Measurements from ENCODE around the gene SLC22A1.
"Not testable (repeated sequence)": the region's sequence is repeated elsewhere in the genome, so short reads cannot be mapped to it uniquely, and the experiment has no call there.

The SLC22A1 gene

DNA sequence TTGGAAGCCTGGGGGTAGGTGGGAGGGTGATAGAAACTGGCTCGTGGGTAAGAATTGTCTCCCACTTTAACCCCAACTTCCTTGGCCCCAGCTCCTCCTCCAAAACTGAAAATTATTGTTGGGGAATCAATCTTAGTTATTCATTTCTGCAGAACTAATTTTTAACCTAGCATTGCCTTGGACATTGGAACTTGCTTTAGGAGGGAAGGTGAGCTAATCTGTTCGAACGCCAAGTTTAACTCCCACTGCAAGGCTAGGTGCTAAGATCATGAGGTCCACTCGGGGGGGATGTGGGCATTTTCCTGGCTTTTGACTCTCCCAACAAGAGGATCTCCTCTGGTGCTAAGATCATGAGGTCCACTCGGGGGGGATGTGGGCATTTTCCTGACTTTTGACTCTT lies 3.5 kb downstream of the SLC22A1 start:
- not testable (repeated sequence) for DNase-seq

DNA sequence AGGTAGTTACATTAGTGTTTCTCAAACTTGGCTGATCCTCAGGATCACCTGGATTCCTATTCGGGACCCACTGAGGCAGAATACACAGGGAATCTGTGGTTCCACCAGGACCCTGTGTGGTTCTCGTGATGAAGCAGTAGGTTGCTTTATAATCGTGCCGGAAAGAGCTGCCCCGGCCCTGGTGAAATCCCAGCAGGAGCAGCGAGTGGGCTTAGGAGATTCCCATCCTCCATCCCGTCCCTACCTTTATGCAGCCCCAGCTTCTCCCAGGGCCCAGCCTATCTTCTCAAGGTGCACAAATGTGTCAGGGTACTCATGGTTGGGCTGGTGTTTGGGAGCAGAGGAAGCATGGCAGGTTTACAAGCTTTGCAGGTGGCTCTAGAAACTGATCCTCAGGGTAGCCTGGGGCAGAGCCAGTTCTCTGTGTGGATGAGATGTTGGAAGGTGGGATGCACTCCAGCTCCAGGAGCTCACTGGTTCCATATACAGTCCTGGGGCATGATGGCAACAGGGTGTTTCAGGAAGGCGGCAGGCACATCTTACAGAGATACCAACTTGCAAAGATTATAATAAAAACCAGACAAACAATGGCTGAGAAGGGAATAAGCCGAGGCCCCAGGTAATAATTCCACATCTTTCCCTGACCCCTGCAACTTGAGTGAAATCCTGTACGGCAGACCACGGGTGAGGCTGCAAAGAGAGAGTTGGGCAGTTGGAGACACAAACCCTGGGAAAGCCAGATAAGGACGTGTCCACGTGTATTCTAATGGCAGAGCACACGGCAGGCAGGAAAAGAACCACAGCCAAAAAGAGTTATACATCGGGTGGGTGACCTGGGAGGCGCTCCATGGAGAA lies 5.9 kb downstream of the SLC22A1 start:
- DNase-seq = no peak

DNA sequence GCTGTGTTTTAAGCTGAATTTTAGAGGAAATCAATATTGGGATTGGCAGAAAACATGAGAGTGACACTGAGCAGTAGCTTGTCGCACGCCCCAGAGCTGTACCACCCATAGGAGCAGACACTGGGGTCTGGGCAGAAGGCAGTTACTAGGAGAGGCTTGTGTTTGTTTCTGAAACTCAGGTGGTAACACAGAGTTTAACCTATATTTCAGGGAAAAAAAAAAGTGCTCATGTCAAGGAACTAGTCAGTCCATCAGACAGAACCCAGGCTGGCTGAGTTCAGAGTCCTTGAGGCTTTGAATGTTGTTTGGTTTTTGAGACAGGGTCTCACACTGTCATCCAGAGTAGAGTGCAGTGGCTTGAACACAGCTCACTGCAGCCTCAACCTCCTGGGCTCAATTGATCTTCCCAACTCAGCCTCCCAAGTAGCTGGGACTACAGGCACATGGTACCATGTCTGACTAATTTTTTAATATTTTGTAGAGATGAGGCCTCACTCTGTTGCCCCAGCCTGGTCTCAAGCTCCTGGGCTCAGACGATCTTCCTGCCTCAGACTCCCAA lies 6.6 kb downstream of the SLC22A1 start:
- no peak for DNase-seq

DNA sequence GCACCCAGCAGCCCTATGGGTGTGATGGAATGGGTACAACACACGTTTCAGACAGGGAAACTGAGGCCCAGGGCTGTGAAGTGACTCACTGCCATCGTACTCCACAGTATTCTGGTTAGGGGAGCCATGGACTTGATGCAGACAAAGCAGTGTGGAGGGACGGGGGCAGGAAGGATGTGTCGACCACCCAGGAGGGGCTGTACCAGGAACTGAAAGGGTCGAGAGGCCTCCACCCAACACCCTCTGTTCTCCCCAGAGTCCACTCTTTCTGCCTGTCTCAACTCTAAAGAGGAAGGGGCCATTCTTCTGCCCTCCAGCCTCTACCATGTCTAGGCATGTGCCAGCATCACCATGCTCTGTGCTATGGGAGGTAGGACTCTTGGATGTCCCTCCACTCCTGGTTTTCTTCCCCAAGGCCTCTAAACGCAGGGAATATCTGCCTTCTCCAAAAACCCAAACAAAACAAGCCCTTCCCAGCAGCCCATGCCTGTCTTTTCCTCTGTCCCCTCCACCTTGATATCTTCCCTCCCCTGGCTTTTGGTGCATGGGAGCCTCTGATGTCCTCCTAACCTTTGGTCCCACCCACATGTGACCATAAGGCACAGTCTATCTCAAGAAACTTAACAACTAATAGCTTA lies 7.4 kb downstream of the SLC22A1 start:
- DNase-seq = no peak

DNA sequence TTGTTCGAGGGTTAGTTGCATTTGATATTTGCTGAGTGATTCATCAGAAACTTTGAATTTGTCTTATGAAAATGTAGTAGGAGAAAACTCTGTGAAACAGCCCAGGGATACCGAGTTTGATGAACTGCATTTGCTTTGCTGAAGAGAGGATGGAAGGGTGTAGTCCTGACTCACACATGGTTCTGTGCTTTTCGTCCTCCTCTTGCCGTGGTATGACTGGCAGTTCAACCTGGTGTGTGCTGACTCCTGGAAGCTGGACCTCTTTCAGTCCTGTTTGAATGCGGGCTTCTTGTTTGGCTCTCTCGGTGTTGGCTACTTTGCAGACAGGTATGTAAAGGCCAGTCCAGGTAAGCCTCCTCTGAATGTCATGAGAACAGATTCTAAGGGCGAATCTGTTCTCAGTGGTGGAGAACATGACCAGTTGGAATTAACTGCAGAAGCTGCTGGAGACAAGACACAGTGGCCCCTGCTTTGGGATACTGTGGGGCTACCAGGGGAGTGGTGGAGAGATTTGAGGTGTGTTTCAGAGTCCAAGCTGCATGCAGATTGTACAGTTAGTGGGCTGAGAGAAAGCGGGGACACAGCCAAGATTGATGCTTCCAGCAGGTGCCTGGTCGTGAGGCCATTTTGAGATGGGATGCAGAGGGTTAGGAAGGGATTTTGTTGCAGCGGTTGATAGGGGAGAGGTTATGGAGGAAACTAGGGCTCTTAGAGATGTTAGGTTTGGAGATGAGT lies 8.4 kb downstream of the SLC22A1 start:
- DNase-seq = no peak

DNA sequence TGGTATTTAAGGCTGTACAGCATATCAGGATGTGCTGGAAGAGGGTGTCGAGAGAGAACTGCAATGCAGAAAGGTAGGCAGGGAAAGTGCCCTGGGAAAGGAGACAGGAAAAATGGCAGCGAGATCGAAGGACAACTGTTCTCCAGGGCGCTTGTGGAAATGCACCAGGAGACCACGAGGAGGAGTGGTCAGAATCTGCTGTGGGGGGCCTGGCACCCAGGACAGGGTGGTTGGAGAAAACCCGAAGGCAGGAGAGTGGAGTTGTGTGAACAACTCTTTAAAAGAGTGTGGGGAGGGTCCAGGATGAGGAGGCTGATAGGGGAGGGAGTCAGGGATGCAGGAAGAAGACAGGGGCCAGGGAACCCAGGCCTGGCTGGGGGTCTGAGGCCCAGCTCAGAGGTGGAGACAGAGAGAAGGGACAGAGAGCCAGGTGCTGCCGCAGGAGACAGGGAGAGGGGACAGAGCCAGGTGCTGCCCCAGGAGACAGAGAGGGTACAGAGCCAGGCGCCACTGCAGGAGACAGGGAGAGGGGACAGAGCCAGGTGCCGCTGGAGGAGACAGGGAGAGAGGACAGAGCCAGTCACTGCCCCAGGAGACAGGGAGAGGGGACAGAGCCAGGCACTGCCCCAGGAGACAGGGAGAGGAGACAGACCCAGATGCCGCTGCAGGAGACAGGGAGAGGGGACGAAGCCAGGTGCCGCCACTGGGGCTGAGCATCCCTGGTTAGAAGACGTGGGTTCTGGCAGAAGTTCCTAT lies 9.3 kb downstream of the SLC22A1 start:
- no peak for DNase-seq

DNA sequence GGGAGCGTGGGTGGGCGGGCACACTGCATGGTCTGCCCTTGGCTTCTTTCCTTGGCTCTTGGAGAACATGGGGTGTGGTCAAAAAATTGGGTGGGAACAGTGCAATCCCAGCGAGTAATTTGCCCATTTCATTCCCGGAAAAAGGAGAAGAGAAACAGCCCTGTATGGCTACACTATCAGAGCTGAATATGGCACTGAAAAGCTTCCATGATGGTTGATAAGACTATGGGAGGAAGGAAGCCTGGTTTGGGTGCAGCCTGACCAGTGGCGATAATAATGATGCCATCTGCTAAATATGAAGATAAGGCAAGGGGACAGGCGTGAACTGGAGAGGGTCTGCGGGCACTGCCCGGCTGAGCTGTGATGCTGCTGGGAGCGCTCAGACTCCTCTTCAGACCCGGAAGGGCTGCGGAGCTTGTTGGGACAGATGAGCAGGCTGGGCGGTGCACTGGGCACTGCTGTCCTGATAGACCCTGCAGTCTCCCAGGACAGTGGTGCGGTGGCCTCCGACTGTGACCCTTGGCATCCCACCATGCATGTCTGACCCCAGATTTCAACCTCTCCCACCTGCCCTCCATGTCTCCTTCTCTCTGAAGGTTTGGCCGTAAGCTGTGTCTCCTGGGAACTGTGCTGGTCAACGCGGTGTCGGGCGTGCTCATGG lies 10.2 kb downstream of the SLC22A1 start:
- no peak for DNase-seq

DNA sequence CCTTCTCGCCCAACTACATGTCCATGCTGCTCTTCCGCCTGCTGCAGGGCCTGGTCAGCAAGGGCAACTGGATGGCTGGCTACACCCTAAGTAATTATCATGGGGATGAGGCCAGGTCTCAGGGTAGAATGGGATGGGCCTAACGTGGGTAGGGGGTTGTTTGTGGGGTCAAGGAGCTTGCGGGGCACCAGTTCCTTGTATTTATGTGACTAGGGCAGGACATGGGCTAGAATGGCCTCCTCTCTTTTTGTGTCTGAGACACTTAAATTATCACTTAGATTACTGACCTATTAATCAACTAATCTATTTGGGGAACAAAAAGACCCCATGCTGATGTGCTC lies 10.7 kb downstream of the SLC22A1 start:
- DNase-seq = no peak

DNA sequence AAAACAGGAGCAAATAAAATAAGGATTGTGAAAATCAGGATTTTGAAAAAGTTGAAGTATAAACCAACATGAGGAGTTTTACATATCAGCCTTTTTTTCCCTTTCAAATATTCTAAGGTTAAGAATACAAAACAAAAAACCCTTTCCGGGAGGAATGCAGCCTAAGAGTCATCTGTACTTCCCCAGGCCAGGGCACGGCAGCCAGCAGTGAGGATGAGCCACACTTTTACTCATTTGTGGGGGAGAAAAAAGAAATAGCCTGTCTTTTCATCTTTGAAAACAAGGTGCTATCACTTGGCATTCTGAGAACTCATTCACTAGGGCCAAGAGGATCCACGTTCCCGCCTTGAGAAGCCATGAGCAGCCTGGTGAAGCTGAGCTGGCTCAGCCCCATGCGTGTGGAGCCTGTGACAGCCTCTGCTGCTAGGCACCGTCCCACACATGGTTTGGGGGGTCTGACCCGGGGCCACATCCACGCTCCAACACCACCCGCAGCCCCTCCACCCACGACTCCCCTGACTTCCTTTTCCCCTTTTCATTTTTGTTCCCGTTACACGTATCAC lies 11.2 kb downstream of the SLC22A1 start:
- no peak for DNase-seq

DNA sequence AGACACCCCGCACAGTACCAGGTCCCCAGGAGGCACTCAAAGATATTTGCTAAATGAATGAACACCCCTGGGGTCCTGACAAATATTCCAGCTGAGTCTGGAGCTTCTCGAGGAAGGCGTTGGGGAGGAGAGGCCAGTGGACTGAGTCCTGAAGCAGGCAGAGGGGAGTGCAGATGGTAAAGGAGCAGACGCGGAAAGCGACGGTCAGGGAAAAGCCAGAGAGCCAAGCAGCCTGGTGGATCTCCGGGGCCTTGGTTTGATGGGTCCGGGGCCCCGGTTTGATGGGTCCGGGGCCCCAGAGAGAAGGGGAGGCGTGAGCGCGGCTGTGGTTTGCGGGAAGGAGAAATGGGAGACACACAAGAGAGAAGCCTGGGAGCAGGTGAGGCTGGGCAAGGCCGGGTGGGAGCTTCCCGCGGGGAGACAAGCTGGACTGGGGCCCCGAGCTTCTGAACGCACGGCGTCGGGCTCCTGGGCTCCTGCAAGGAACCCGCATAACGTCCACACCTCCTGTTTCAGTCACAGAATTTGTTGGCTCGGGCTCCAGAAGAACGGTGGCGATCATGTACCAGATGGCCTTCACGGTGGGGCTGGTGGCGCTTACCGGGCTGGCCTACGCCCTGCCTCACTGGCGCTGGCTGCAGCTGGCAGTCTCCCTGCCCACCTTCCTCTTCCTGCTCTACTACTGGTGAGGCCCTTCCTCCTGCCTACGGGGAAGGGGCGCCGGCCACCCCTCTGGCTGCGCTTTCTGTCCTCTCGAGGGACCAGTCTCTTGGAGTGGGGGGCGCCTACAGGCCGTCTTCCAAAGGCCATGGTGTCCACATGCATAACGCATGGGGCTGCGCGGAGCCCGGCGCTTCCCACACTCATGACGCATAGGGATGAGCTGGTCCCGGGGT lies 12.1 kb downstream of the SLC22A1 start:
- no peak for DNase-seq

DNA sequence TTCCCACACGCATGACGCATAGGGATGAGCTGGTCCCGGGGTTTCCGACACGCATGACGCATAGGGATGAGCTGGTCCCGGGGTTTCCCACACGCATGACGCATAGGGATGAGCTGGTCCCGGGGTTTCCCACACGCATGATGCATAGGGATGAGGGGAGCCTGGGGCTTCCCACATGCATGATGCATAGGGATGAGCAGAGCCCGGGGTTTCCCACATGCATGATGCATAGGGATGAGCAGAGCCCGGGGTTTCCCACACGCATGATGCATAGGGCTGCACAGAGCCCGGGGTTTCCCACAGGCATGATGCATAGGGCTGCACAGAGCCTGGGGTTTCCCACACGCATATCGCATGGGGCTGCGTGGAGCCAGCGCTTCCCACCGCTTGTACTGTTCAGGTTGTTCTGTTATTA lies 12.7 kb downstream of the SLC22A1 start:
- peak; percentile 17 to 27 for DNase-seq

DNA sequence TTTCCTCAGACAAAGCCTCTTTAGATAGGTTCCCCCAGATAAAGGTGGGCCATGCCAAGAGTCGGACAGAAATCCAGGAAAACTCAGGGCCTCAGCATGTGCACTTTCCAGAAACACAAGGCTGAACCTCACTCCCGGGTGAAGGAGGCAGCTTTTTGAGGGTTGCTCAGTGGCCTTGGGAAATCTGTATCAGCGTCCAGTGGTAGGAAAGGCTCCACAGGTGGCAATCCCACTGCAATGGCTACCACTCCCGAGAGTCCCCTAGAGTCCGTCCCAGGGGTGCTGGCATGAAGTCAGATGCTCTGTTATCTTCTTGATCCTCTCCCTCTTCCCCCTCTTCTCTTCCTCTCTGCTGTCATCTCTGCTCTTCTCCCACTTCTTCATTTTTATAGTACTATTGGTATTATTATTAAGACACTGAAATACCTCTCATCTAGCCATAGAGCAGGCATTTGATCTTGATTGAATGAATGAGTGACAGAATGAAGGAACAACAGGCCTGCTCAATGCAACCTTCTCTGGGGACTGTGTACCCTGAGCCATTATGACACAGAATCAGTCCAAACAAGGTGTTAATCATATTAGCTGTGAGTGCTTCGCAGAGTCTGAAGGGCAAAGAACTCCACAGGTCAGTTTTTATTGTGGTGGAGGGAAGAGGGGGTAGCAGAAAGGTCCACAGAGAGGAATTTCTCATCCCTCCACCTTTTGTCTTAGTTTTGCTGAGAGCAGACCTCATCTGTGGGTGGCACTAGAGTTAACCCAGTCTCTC lies 13.3 kb downstream of the SLC22A1 start:
- DNase-seq = no peak

DNA sequence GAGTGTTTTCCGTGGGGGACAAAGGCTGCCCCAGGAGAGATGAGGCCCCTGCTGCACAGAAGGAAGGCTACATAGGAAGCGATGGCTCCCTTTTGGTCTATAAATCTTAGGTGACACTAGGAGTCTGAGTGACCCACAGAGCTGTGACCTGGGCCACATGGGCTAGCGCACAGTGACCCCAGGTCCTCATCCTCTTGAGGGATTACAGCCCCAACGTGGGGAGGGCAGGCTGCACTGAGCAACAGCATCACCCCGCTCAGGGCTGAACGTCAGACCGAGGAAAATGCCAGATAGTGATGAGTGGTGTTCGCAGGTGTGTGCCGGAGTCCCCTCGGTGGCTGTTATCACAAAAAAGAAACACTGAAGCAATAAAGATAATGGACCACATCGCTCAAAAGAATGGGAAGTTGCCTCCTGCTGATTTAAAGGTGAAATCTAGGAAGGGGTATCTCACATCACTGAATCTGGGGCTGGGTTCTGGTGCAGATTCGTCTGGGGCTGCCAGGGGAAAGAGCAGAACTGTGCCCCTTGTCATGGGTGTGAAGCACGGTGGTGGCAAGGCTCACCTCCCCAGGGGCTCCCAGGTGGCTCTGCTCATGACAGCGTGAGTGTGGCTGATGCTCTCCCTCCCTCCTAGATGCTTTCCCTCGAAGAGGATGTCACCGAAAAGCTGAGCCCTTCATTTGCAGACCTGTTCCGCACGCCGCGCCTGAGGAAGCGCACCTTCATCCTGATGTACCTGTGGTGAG lies 14.5 kb downstream of the SLC22A1 start:
- DNase-seq = no peak

DNA sequence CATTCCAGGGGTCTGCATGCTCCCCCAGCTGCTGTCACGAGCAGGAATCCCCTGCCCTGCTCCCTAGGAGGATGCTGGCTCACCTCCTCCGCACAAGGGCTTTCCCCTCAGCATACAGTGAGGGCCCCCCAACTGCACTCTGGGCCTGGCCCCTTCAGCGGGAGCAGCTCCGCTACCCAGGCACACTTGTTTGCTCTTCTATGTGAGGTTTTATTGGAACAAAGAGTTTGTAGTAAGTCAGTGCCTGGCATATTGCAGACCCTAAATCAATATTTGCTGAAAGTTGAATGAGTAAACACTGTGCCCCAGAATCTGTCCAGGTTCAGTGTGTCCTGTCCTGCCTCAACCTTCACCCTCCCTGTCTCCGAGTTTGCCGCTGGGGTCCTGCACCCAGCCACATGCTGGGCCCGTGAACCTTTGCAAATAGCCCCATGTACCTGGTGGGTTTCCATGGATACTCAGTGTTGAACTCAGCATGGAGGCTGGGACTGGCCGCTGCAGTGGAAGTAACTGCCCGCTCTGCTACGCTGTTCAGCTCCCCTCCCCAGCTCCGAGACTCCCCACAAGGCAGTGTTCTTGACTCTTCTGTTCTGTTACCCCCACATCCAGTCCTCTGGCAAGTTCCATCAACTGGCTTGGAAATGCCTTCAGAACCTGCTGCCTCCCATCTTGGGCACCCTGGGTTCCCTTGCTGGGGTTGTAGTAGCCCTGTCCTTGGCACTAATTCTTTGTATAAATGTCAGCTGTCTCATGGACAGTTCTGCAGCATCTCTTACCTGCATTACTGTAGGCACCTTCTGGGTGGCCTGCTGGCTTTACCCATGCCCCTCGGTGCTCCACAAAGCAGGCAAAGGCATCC lies 15.7 kb downstream of the SLC22A1 start:
- DNase-seq = no peak

DNA sequence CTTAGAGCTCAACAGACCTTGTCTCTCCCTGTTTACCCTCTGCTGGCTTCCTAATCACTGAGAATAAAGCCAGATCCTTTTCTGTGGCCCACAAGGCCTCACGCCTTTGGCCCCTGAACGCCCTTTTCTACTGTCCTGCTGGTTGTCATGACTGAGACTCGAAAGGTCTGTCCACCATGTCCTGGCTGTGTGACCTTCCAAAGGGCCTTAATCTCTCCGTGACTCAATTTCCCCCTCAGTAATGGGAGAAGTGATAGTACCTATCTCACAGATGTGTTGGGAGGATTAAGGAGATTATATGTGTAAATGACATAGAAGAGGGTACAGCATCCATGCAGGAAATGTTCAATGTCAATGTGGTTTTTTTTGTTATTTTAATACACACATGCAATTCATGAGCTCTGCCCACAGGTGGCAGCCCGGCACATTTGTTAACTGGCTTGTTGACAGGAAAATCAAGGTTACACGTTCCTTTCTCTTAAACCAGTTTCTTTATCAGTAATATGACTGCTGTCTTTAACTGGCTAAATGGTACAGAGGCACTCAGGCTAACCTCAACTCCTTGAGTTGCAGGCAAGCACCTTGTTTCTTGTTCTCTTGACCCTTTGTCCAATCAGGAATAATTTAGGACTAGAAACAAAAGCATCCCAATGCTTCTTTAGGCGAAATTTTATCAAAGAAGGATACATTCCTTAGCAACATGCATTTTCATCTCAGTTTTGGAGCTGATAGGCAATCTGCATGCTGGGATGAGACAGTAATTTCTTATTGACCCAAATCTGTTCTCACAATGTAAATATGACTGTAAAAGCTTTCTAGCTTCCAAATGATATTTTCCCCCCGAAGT lies 16.6 kb downstream of the SLC22A1 start:
- DNase-seq = peak; percentile 71 to 76

DNA sequence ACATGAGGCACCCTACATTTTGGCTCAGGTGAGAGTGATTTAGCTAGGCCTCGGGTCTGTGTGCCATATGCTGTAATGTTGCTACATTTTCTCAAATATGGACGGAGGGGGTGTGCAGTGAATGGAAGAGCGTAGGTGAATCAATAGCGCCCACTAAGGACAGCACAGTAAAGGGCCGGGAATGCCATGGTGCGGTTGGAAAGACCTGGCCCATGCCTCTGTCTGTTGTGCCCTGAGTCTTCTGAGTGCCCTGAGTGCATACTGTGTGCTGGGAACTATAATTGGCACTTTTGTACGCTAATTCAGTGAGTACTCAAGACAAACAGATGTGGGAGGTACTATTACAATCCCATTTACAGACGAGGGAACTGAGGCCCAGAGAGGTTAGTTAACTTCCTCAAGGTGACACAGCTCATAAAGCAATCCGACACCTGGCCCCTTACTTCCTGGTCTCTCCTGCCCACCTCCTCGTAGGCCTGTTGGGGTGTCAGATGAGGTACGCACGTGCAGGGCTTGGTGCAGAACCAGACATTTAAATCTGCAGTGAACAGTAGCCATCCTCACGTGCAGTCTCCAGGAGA lies 17.3 kb downstream of the SLC22A1 start:
- DNase-seq = no peak

DNA sequence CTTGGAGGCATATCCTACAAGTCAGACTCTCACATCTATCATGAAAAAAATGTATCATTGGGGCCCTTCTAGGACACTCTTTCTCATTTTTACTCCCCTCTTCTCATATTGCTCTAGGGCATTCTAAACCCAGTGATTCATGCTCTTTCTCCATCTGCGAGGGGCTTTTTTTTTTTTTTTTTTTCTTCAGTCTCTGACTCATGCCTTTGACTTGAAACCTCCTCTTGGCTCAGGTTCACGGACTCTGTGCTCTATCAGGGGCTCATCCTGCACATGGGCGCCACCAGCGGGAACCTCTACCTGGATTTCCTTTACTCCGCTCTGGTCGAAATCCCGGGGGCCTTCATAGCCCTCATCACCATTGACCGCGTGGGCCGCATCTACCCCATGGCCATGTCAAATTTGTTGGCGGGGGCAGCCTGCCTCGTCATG lies 17.8 kb downstream of the SLC22A1 start:
- no peak for DNase-seq

All from activated CD4-positive, alpha-beta T cell treated with anti-CD3 and anti-CD28 coated beads, Interleukin-2, amount 50 U/mL, for 48 hours (primary cell).